Neural cell (in vitro differentiated cells): ENCODE data around the gene RUFY3. TPM values are rescaled to one million over a fixed set of nuclear protein-coding genes. Genes with fewer than 3 reads are reported as not detected.

Experiments
- H2AFZ ChIP-seq: fragments of 200-600, 300-800 bp; sonication (generic), shearing (Covaris generic); 2 replicates; pipeline ENCODE4 v1.6.0; 2014; ENCODE audit warnings: low read depth, mild to moderate bottlenecking, antibody characterized with exemption, low read length, moderate library complexity
- H3F3A ChIP-seq: fragments of 200-600 bp; shearing (Covaris generic); 2 replicates; pipeline ENCODE4 v1.6.1; 2016; ENCODE audit warnings: mild to moderate bottlenecking, moderate library complexity, mixed read lengths, antibody characterized with exemption, low read length; ENCODE audit not compliant: insufficient read depth, poor library complexity, severe bottlenecking
- H3K27ac ChIP-seq: fragments of 200-600, 300-800 bp; sonication (generic), shearing (Covaris generic); 2 replicates; pipeline ENCODE4 v1.5.1; 2014; ENCODE audit warnings: mild to moderate bottlenecking, low read length, moderate library complexity
- H3K27me3 ChIP-seq: fragments of 300-800, 200-600 bp; sonication (generic), shearing (Covaris generic); 2 replicates; pipeline ENCODE4 v1.6.0; 2014; ENCODE audit warnings: mild to moderate bottlenecking, low read depth, low read length, moderate library complexity; ENCODE audit not compliant: insufficient read depth
- H3K36me3 ChIP-seq: fragments of 300-800, 200-600 bp; sonication (generic), shearing (Covaris generic); 2 replicates; pipeline ENCODE4 v1.5.1; 2014; ENCODE audit warnings: mild to moderate bottlenecking, antibody characterized with exemption, low read length, moderate library complexity; ENCODE audit not compliant: insufficient read depth
- H3K4me2 ChIP-seq: fragments of 300-800, 200-600 bp; sonication (generic), shearing (Covaris generic); 2 replicates; pipeline ENCODE4 v1.6.0; 2014; ENCODE audit warnings: mild to moderate bottlenecking, low read length
- H3K4me3 ChIP-seq: fragments of 300-800, 200-600 bp; sonication (generic), shearing (Covaris generic); 2 replicates; pipeline ENCODE4 v1.5.1; 2014; ENCODE audit warnings: mild to moderate bottlenecking, low read length, moderate library complexity
- H3K79me2 ChIP-seq: fragments of 200-600 bp; shearing (Covaris generic); replicated peaks from 2 replicates; pipeline ENCODE4 v1.6.0; 2014; ENCODE audit warnings: mild to moderate bottlenecking, low read length, moderate library complexity; ENCODE audit not compliant: insufficient read depth
- H3K9ac ChIP-seq: fragments of 300-800, 200-600 bp; sonication (generic), shearing (Covaris generic); 2 replicates; pipeline ENCODE4 v1.6.1; 2016; ENCODE audit warnings: mild to moderate bottlenecking, low read length, mixed read lengths
- H3K9me2 ChIP-seq: fragments of 200-600 bp; shearing (Covaris generic); 2 replicates; pipeline ENCODE4 v1.6.1; 2016; ENCODE audit warnings: mild to moderate bottlenecking, low read length, mixed read lengths; ENCODE audit not compliant: insufficient read depth
- H3K9me3 ChIP-seq: fragments of 200-600, 300-800 bp; sonication (generic), shearing (Covaris generic); 2 replicates; pipeline ENCODE4 v1.6.1; 2016; ENCODE audit warnings: mild to moderate bottlenecking, mixed run types, low read length, moderate library complexity, mixed read lengths
- H4K20me1 ChIP-seq: fragments of 200-600 bp; shearing (Covaris generic); 2 replicates; pipeline ENCODE4 v1.6.1; 2016; ENCODE audit warnings: mild to moderate bottlenecking, mixed run types; ENCODE audit not compliant: insufficient read depth
- CTCF ChIP-seq: fragments of 450-650 bp; IDR thresholded peaks from 2 replicates; pipeline ENCODE4 v1.5.1; 2014; ENCODE audit warnings: antibody characterized with exemption, mild to moderate bottlenecking, moderate library complexity; ENCODE audit not compliant: poor library complexity, severe bottlenecking
- EP300 ChIP-seq: fragments of 450-650 bp; conservative IDR thresholded peaks from 2 replicates; pipeline ENCODE4 v1.6.1; 2014; ENCODE audit warnings: antibody characterized with exemption, mild to moderate bottlenecking, moderate library complexity; ENCODE audit not compliant: poor library complexity, severe bottlenecking
- EZH2 ChIP-seq: fragments of 200-600, 300-800 bp; shearing (Covaris generic), sonication (generic); IDR thresholded peaks from 2 replicates; pipeline ENCODE4 v1.6.1; 2014; ENCODE audit warnings: antibody characterized with exemption, low read length, borderline replicate concordance, mild to moderate bottlenecking; ENCODE audit not compliant: insufficient read depth, poor library complexity, severe bottlenecking
- MXI1 ChIP-seq: fragments of 450-650 bp; conservative IDR thresholded peaks from 2 replicates; pipeline ENCODE4 v1.6.1; 2014; ENCODE audit warnings: antibody characterized with exemption, mild to moderate bottlenecking; ENCODE audit not compliant: poor library complexity, severe bottlenecking
- POLR2AphosphoS5 ChIP-seq: IDR thresholded peaks from 2 replicates; pipeline ENCODE4 v1.6.1; 2012
- RAD21 ChIP-seq: fragments of 450-650 bp; conservative IDR thresholded peaks from 2 replicates; pipeline ENCODE4 v1.6.1; 2014; ENCODE audit warnings: antibody characterized with exemption, mild to moderate bottlenecking, moderate library complexity
- REST ChIP-seq: IDR thresholded peaks from 2 replicates; pipeline ENCODE4 v1.6.1; 2012; ENCODE audit warnings: borderline replicate concordance
- SMC3 ChIP-seq: fragments of 450-650 bp; conservative IDR thresholded peaks from 2 replicates; pipeline ENCODE4 v1.6.1; 2014; ENCODE audit warnings: antibody characterized with exemption, mild to moderate bottlenecking, moderate library complexity; ENCODE audit not compliant: poor library complexity
- TAF1 ChIP-seq: IDR thresholded peaks from 2 replicates; pipeline ENCODE4 v1.6.1; 2012; ENCODE audit warnings: low read depth
- polyA plus RNA-seq: library from polyadenylated mRNA; depleted of rRNA; stranded (reverse); fragments of >200 nt; gene quantifications from 2 replicates; pipeline ENCODE4 v1.2.3, GENCODE V29; 2014

Gene RUFY3
- polyA plus RNA-seq, 1 donor from 2014 or later: 414 TPM

GRCh38 chr4:70829015-70829414, 107.3 kb downstream of the RUFY3 start:
- Histone ChIP-seq H3K4me2 (no peak overlapping the region), H3K27ac (no peak overlapping the region), H4K20me1 (no peaks in the 10 kb centered on the region), H3K36me3 (no peaks in the 10 kb centered on the region), H3K27me3 (no peaks in the 10 kb centered on the region), H3K9me2 (no peaks in the 10 kb centered on the region), H3K4me3 (no peak overlapping the region), H3K9me3 (no peaks in the 10 kb centered on the region), H3K9ac (no peak overlapping the region), H3F3A (no peaks in the 10 kb centered on the region), H2AFZ (no peak overlapping the region), H3K79me2 (no peaks in the 10 kb centered on the region)
- TF ChIP-seq REST (no peak), EZH2 (no peak), EP300 (no peak), MXI1 (no peak), SMC3 (no peak), RAD21 (no peak), POLR2AphosphoS5 (no peak), CTCF (no peak)

- Histone ChIP-seq H3K27ac (no peak overlapping the region), H3K4me3 (no peak overlapping the region), H2AFZ (no peak overlapping the region), H3K9ac (no peak overlapping the region), H3K9me3 (no peaks in the 10 kb centered on the region), H3K4me2 (no peak overlapping the region), H3K79me2 (peaks cover 4% of the 10 kb centered on the region), H4K20me1 (no peaks in the 10 kb centered on the region), H3K27me3 (no peaks in the 10 kb centered on the region), H3K9me2 (no peaks in the 10 kb centered on the region), H3F3A (no peaks in the 10 kb centered on the region), H3K36me3 (no peaks in the 10 kb centered on the region)
- TF ChIP-seq EP300 (no peak), TAF1 (no peak), SMC3 (no peak), POLR2AphosphoS5 (no peak), RAD21 (no peak), REST (no peak), MXI1 (no peak), EZH2 (no peak), CTCF (no peak)
Measured at GRCh38 chr4:70829492-70829891, 107.7 kb downstream of the RUFY3 start.
